Sciatic nerve (tissue), 1 donor: ENCODE data around the gene USP9Y. TPM values are rescaled to one million over a fixed set of nuclear protein-coding genes. Genes with fewer than 3 reads are reported as not detected.

Source experiments
- total RNA-seq: library from RNA; stranded (reverse); fragmentation: NEBNext Ultra II Directional; extraction: Animal tissue kit (Norgen Biotek cat#: 25700); gene quantifications from one replicate; pipeline ENCODE4 v1.2.1, GENCODE V29; 2021
- donor health status: DM: no; HTN: no; CAD: no.

Gene USP9Y
- total RNA-seq, 1 donor from 2014 or later = not detected

Other genes with a start within 250 kb of the USP9Y start
- gene DDX3Y, start 203.6 kb downstream of the USP9Y start, total RNA-seq = not detected